Measurements from ENCODE around the gene TARBP1. TPM values are rescaled to one million over a fixed set of nuclear protein-coding genes. Genes with fewer than 3 reads are reported as not detected.

The TARBP1 gene
- total RNA-seq, 1 donor from 2014 or later: 15.0 TPM

GRCh38 chr1:234437423-234438171 lies 41.4 kb downstream of the TARBP1 start:
- Histone ChIP-seq H3K27me3 (ENCODE audit: control insufficient read depth, insufficient read depth, low read length) (no peaks in the 10 kb centered on the region), H3K4me3 (ENCODE audit: low read depth, low read length) (no peak overlapping the region), H3K36me3 (ENCODE audit: control insufficient read depth, insufficient read depth, low read length) (no peaks in the 10 kb centered on the region)
- no peak for TF ChIP-seq CTCF (IDR thresholded peaks at IDR 0.05; ENCODE audit: insufficient read depth, low read length, severe bottlenecking)
- no peak for FAIRE-seq
- DNase-seq (ENCODE audit: low read depth): no peak

- no peak for FAIRE-seq
- no peak for DNase-seq (ENCODE audit: low read depth)
- Histone ChIP-seq H3K27me3 (ENCODE audit: control insufficient read depth, insufficient read depth, low read length) (no peaks in the 10 kb centered on the region), H3K36me3 (ENCODE audit: control insufficient read depth, insufficient read depth, low read length) (no peaks in the 10 kb centered on the region), H3K4me3 (ENCODE audit: low read depth, low read length) (no peak overlapping the region)
- no peak for TF ChIP-seq CTCF (IDR thresholded peaks at IDR 0.05; ENCODE audit: insufficient read depth, low read length, severe bottlenecking)
Measured at GRCh38 chr1:234435620-234436019, 43.4 kb downstream of the TARBP1 start.

GRCh38 chr1:234434706-234435105 lies 44.3 kb downstream of the TARBP1 start:
- H3K4me3 ChIP-seq (ENCODE audit: low read depth, low read length): no peak overlapping the region
- TF ChIP-seq CTCF (IDR thresholded peaks at IDR 0.05; ENCODE audit: insufficient read depth, low read length, severe bottlenecking): no peak
- H3K36me3 ChIP-seq (ENCODE audit: control insufficient read depth, insufficient read depth, low read length): peaks cover 4% of the 10 kb centered on the region
- FAIRE-seq: no peak
- DNase-seq (ENCODE audit: low read depth): no peak
- no peaks in the 10 kb centered on the region for H3K27me3 ChIP-seq (ENCODE audit: control insufficient read depth, insufficient read depth, low read length)

- no peak for TF ChIP-seq CTCF (IDR thresholded peaks at IDR 0.05; ENCODE audit: insufficient read depth, low read length, severe bottlenecking)
- FAIRE-seq (peak; percentile 52), DNase-seq (ENCODE audit: low read depth) (peak; percentile 96)
- Histone ChIP-seq H3K4me3 (ENCODE audit: low read depth, low read length) (no peak overlapping the region), H3K27me3 (ENCODE audit: control insufficient read depth, insufficient read depth, low read length) (no peaks in the 10 kb centered on the region), H3K36me3 (ENCODE audit: control insufficient read depth, insufficient read depth, low read length) (peaks cover 4% of the 10 kb centered on the region)
Measured at GRCh38 chr1:234433563-234434285, 45.3 kb downstream of the TARBP1 start.

- Histone ChIP-seq H3K4me3 (ENCODE audit: low read depth, low read length) (no peak overlapping the region), H3K27me3 (ENCODE audit: control insufficient read depth, insufficient read depth, low read length) (no peaks in the 10 kb centered on the region), H3K36me3 (ENCODE audit: control insufficient read depth, insufficient read depth, low read length) (peaks cover 6% of the 10 kb centered on the region)
- no peak for TF ChIP-seq CTCF (IDR thresholded peaks at IDR 0.05; ENCODE audit: insufficient read depth, low read length, severe bottlenecking)
- DNase-seq (ENCODE audit: low read depth) (peak; percentile 55), FAIRE-seq (no peak)
Measured at GRCh38 chr1:234431255-234431654, 47.7 kb downstream of the TARBP1 start.

All from bronchial epithelial cell (primary cell).